SK-N-MC (cell line): ENCODE results near the gene TNNI3.

Source experiments
- EZH2 ChIP-seq: fragments of 200-600 bp; sonication (generic); IDR thresholded peaks from one replicate; pipeline ENCODE4 v1.6.1; 2017; ENCODE audit warnings: antibody characterized with exemption
- POLR2AphosphoS5 ChIP-seq: IDR thresholded peaks from 2 replicates; pipeline ENCODE4 v1.6.1; 2012; ENCODE audit warnings: mild to moderate bottlenecking, low read depth, low read length, borderline replicate concordance

- no peak for TF ChIP-seq POLR2AphosphoS5
- no peak for TF ChIP-seq EZH2
These were observed 35.9 kb upstream of the TNNI3 start for GRCh38 chr19:55193481-55193880.
